Left forelimb (tissue), 1 donor: ENCODE measurements around the gene OLFML3.

Experiments used
- DNase-seq: peaks from one replicate; pipeline ENCODE4 v3.0.0-alpha.2; 2018; ENCODE audit warnings: low spot score

The OLFML3 gene

GRCh38 chr1:113949007-113949406 is 30.3 kb upstream of the OLFML3 start:
- DNase-seq: no peak

GRCh38 chr1:113950908-113951307 is 28.4 kb upstream of the OLFML3 start:
- no peak for DNase-seq

- DNase-seq: no peak
Observed at GRCh38 chr1:113951719-113952118, 27.6 kb upstream of the OLFML3 start.

- no peak for DNase-seq
Observed at GRCh38 chr1:113957984-113958383, 21.3 kb upstream of the OLFML3 start.

GRCh38 chr1:113958691-113959090 is 20.6 kb upstream of the OLFML3 start:
- no peak for DNase-seq

- DNase-seq: no peak
Observed at GRCh38 chr1:113963281-113963906, 15.9 kb upstream of the OLFML3 start.

GRCh38 chr1:113965703-113966412 is 13.4 kb upstream of the OLFML3 start:
- DNase-seq: no peak

GRCh38 chr1:113972954-113973353 is 6.3 kb upstream of the OLFML3 start:
- DNase-seq: no peak

GRCh38 chr1:113975211-113975895 is 3.9 kb upstream of the OLFML3 start:
- DNase-seq: no peak

- no peak for DNase-seq
Observed at GRCh38 chr1:113976609-113977278, 2.5 kb upstream of the OLFML3 start.

- no peak for DNase-seq
Observed at GRCh38 chr1:113977906-113978305, 1.4 kb upstream of the OLFML3 start.

GRCh38 chr1:113980110-113980509 is 836 bp downstream of the OLFML3 start:
- peak; percentile 85 for DNase-seq

- peak; percentile 85 for DNase-seq
Observed at GRCh38 chr1:113981962-113982931, 3.0 kb downstream of the OLFML3 start.

- peak; percentile 65 for DNase-seq
Observed at GRCh38 chr1:113982949-113983348, 3.7 kb downstream of the OLFML3 start.

- peak; percentile 69 for DNase-seq
Observed at GRCh38 chr1:113983391-113983790, 4.1 kb downstream of the OLFML3 start.

- no peak for DNase-seq
Observed at GRCh38 chr1:113983826-113984225, 4.6 kb downstream of the OLFML3 start.

GRCh38 chr1:113984710-113985109 is 5.4 kb downstream of the OLFML3 start:
- no peak for DNase-seq

- DNase-seq: no peak
Observed at GRCh38 chr1:113986802-113987201, 7.5 kb downstream of the OLFML3 start.

- no peak for DNase-seq
Observed at GRCh38 chr1:113987259-113987658, 8.0 kb downstream of the OLFML3 start.

GRCh38 chr1:113990530-113990929 is 11.3 kb downstream of the OLFML3 start:
- DNase-seq: no peak

GRCh38 chr1:113990961-113991360 is 11.7 kb downstream of the OLFML3 start:
- DNase-seq: no peak
